Left cardiac atrium (tissue), 4 donors: ENCODE measurements around the gene AARS1. TPM values are rescaled to one million over a fixed set of nuclear protein-coding genes. Genes with fewer than 3 reads are reported as not detected.
A peak's percentile ranks its signal among the peaks of the same experiment; 100 is the strongest.
"Not testable (repeated sequence)": the region's sequence is repeated elsewhere in the genome, so short reads cannot be mapped to it uniquely, and the experiment has no call there.

ENCODE experiments used
- ATAC-seq, 2 donors: fragments of 200-7000 bp; cut with Tn5 transposase; one replicate each; pipeline ENCODE4 v1.9.1; 2020; ENCODE audit warnings: mild to moderate bottlenecking in 2 of 2, moderate library complexity in 2 of 2
- DNase-seq: peaks from one replicate; pipeline ENCODE4 v3.0.0-alpha.2; 2020
- intact Hi-C, 2 donors: fragments of 100-400 bp; cut with DNase I; formaldehyde crosslinking; loops; one replicate each; pipeline versions ENCODE4 v1.14.1 to v1.15.1; 2022 to 2023
- long read RNA-seq: library from polyadenylated mRNA; unstranded; transcript quantifications from one replicate; pipeline ENCODE4 v2.0.0, GENCODE V29; 2021
- total RNA-seq, 2 donors: library from RNA; stranded (reverse); fragmentation: NEBNext Ultra II Directional; extraction: Animal tissue kit (Norgen Biotek cat#: 25700); gene quantifications; one replicate each; pipeline ENCODE4 v1.2.1, GENCODE V29; 2021
- donor health status: DM: no; HTN: yes; CAD: no.
- donor health status: DM: no; HTN: yes; CAD: no; lungs with severe emphysema.
- donor health status: DM: yes; HTN: yes; CAD: no.
- donor health status: Dilated cardiomyopathy.

AARS1 gene
- 10 to 100 TPM; 62.0 to 69.7 TPM for total RNA-seq
- long read RNA-seq, transcript AARS-201 (21 exons, 3,477 nt), result major isoform, 108 of 146 reads
- long read RNA-seq, partial matches to known transcripts, result 20 of 146 reads
- long read RNA-seq, other reads (novel, unspliced or antisense), result 18 of 146 reads

DNA sequence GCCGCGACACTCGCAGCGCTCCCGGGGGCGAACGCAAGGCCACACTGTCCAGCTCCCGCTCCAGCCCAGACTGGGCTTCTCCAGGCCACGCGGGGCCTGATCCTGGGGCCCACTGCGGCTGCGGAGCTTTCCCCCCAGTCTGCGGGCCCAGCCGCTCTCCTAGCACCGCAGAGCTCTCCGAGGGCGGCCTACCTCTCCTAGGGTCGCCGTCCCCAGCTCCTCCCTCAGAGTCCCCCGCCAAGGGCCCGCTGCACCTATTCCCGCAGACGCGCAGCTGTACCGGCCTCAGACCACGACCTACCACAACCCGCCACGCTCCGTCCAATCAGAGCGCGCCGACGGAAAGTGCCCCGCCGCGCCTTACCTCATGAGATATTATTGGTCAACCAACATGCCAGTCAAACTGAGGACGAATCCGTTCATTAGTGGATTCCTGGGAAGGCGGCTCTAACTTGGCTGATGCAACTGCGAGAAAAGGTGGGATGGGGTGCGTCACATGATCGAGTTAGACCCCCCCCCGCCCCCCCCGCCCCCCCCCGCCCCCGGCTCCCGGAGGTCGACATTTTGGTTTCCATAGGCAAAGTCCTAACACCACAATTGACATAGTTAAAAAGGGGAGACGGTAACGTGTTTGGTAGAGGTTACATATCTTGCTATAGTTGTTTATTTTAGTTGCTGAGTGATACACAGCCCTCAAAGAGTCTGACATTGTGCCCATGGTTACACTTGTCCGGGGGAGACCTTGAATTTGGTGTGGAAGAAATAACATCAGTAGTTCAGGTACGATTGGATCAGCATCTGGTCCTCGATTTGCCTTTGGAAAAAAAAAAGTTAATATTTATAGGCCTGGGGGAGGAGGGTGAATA lies at the start of gene AARS1:
Gene AARS1 (minus strand): TSS at position 278 of the 866 bp plus-strand sequence. CDS start 6,743 bp downstream, outside the sequence.
- ATAC-seq (peak; percentile 99), DNase-seq (peak; percentile 97)
- intact Hi-C loops, result no loop called here

DNA sequence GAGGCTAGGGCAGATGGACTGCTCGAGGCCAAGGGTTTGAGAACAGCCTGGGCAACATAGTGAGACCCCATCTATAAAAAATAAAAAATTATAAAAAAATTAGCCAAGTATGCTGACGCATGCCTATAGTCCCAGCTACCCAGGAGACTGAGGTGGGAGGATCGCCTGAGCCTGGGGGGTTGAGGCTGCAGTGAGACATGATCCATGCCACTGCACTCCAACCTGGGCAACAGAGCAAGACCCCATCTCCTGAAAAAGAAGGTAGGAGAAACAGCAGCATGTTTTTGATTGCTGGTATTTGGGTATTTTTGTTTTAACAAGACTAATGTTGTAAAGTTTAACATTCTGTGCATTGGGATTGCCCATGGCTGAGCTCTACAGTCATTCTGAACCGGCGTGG lies 48.5 kb upstream of the AARS1 start:
- no peak for DNase-seq
- intact Hi-C loops, result no loop called here
- ATAC-seq, result no peak

DNA sequence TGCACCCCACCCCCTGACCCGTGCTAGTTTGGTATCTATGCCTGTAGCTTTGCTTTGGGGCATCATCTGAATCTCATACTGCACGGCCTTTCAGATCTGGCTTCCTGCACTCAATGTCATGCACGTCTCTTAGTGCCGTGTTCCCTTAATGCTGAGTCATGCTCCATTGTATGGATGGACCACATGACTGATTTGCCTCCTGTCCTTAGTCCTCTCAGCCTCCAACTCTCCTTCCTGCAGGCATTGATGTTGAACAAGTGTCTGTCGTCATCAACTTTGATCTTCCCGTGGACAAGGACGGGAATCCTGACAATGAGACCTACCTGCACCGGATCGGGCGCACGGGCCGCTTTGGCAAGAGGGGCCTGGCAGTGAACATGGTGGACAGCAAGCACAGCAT lies 43.4 kb upstream of the AARS1 start:
- ATAC-seq, DNase-seq, intact Hi-C loops: not testable (repeated sequence)

- intact Hi-C loops, result no loop called here
- DNase-seq (no peak), ATAC-seq (peak; percentile 57 to 59)
Measured at GRCh38 chr16:70331588-70332358, 42.5 kb upstream of the AARS1 start.

DNA sequence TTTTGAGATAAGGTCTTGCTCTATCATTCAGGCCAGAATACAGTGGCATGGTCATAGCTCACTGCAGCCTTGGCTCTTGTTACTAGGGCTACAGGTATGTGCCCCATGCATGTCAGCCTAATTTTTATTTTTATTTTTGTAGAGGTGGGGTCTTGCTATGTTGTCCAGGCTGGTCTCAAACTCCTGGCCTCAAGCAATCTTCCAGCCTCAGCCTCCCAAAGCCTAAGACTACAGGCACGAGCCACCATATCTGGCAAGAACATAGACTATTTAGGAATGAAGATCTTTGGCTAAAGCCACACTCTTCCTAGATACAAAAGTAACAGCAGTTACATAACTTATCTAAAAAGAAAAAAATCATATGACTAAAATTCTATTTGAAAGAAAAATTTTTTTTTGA lies 41.8 kb upstream of the AARS1 start:
- intact Hi-C loops, result no loop called here
- ATAC-seq (no peak), DNase-seq (no peak)

- ATAC-seq, result no peak
Measured at GRCh38 chr16:70324998-70325747, 35.9 kb upstream of the AARS1 start.

DNA sequence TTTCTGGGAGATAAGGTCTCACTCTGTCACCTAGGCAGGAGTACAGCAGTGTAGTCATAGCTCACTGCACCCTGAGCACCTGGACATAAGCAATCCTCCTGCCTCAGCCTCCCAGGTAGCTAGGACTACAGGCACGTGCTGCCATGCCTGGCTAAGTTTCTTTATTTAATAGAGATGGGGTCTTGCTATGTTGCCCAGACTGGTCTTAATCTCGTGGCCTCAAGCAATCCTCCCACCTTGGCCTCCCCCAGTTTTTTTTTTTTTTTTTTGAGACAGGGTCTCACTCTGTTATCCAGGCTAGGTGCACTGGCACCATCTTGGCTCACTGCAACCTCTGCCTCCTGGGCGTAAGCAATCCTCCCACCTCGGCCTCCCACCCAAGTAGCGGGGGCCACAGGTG lies 30.8 kb upstream of the AARS1 start:
- ATAC-seq (no peak), DNase-seq (no peak)
- intact Hi-C loops, result no loop called here

More at GRCh38 chr16:70324998-70325747, 35.9 kb upstream of the AARS1 start:
- intact Hi-C loops, result no loop called here
- DNase-seq, result no peak

DNA sequence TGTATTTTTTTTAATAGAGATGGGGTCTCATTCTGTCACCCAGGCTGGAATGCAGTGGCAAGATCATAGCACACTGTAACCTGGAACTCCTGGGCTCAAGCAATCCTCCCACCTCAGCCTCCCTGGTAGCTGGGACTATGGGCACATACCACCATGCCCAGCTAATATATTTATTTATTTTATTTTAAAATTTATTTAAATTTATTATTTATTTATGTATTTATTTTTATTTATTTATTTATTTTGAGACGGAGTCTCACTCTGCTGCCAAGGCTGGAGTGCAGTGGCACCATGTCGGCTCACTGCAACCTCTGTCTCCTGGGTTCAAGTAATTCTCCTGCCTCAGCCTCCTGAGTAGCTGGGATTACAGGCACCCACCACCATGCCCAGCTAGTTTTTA lies 18.4 kb upstream of the AARS1 start:
- ATAC-seq, intact Hi-C loops: not testable (repeated sequence)

DNA sequence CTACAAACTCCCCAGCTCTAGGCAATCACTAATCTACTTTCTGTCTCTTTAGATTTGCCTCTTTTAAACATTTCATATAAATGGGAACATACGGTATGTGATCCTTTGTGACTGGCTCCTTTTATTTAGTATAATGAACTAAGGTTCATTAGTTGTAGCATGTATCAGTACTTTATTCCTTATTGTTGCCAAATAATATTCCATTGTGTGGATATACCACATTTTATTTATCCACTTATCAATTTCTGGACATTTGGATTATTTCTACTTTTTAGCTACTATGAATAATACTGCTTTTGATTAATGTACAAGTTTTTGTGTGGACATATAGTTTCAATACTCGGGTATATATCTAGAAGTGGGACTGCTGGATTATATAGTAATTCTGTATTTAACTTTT lies 17.6 kb upstream of the AARS1 start:
- ATAC-seq, result no peak
- DNase-seq, result no peak
- intact Hi-C loops, result no loop called here

More for the DNA sequence above, 18.4 kb upstream of the AARS1 start:
- not testable (repeated sequence) for DNase-seq

DNA sequence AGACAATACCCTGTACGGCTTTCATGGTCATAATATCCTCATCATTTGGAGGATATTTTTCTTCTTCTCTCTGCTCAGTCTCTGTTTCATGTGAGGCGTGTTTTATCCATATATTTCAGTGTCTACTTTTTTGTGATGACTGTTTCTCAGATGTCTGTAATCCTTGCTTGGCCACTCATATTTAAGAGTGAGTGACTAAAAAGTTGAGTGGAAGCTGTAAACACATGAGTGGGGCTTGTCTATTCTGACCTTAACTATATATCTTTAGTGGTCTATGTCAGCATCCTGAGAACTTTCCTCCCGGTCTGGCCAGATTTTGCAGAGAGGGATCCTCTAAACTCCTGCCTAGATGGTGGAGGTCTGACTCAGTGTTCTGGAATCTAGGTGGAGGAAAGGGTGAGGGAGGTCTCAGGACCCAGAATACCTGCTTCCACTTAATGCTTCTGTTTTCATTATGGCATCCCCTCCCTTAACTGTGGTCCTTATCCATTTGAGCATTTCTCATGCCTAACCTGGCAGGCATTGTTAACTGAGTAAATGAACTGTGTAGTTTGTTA lies 15.7 kb upstream of the AARS1 start:
- DNase-seq (no peak), ATAC-seq (no peak)
- intact Hi-C loops, result no loop called here

DNA sequence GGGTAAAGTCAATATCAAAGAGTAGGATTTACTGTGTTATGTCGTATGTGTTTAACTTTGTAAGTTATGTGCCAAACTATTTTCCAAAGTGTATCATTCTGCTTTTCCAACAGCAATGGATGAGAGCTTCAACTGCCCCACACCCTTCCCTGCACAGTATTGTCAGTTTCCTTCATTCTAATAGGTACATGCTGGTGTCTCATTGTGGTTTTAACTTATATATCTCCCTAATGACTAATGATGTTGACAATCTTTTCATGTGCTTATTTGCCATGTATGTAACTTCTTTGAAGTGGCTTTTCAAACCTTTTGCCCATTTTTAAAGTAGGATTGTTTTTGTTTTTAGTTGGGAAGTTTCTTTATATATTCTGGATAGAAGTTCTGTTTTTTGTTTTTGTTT lies 13.4 kb upstream of the AARS1 start:
- DNase-seq (no peak), ATAC-seq (no peak)
- intact Hi-C loops, result no loop called here

GRCh38 chr16:70301121-70301520 lies 11.8 kb upstream of the AARS1 start:
- DNase-seq, result no peak
- intact Hi-C loops, result no loop called here
- ATAC-seq, result no peak

- peak; percentile 97 to 98 for ATAC-seq
- intact Hi-C loops, result loop anchor here in 1 of 2 donors (2.0 kb wide), 1 partner anchor 48 kb away; the partner anchor contains the start of gene DDX19A
Measured at GRCh38 chr16:70298988-70299938, 10.0 kb upstream of the AARS1 start, which contains the start of gene DDX19B. Gene DDX19B (plus strand): TSS chr16:70299186. CDS start chr16:70299298, 112 bp downstream.

DNA sequence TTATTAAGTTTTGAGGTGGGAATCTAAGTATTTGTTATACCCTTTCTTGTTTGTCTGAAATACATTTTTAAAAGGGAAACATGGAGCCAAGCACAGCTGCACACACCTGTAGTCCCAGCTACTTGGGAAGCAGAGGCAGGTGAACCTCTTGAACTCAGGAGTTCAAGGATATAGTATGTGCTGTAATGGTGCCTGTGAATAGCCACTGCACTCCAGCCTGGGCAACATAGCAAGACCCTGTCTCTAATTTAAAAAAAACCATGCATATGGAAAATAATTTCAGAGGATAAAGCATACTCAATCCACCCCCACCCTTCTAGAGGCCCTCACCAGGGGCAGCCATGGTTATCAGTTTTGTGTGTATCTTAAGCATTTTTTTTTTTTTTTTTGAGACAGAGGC lies 6.3 kb upstream of the AARS1 start:
- intact Hi-C loops, result no loop called here
- no peak for ATAC-seq
- no peak for DNase-seq

More at GRCh38 chr16:70298988-70299938, 10.0 kb upstream of the AARS1 start, which contains the start of gene DDX19B:
- peak; percentile 89 for DNase-seq

DNA sequence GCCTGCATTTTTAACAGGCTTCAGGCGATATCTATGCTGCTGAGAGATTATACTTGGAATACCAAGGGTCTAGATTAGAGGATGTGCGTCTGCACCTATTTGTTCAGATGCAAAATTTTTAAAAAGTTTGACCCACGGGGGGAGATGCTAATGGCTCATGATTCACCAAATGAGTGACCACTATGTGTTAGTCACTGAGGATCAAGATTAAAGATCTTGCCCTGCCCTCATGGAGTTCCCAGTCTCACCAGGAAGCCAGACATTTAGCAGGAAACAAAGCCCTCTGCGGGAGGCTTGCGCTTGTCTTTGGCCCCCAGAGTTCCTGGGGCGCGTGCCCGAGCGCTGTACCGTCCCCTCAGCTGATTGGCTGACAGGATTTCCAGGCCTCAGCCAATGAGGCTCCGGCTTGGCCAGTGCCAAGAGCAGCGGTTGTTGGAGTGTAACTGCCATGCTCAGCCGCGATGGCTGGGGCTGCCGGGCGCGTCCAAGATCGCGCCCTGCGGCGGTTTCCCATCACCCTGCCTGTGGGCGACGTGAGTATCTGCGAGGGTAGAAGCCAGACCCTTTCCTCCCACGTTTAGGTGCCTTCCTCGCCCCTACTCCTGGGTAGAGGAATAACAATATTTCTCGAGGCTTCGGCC lies 5.2 kb upstream of the AARS1 start:
- intact Hi-C loops, result no loop called here
- DNase-seq, result no peak
- ATAC-seq, result no peak

DNA sequence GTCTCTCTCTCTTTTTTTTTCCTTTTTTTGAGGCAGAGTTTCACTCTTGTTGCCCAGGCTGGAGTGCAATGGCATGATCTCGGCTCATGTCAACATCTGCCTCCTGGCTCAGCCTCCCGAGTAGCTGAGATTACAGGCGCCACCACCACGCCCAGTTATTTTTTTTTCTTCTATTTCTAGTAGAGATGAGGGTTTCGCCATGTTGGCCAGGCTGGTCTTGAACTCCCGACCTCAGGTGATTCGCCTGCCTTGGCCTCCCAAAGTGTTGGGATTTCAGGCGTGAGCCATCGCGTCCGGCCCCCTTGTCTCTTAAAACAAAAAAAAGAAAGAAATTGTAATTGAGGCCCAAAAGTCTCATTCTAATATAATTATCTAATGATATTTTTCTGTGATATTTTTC lies 2.8 kb upstream of the AARS1 start:
- DNase-seq, ATAC-seq, intact Hi-C loops: not testable (repeated sequence)

DNA sequence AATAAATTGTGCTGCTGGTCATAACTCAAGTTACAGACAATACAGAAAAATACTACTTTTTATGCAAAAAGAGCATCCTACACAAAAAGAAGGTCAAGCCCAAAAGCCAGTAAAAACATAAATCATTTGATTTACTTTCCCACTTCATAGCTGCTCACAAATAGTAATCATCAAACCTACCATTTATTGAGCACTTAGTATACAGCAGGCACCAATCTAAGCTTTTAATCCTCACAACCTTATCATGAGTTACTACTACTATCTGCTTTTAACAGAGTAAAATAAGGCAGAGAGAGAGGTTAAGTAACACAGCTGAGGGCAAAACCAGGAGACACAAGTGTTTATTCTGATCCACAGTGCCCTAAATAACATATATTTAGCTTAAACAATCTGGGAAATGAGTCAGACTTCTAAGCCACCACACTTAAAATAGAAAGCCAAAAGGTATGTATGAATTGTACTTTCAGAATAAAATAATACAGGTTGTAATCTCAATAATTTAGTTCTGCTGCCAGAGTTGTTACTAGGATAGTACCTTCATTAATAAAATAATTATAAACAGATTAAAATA lies 1.7 kb upstream of the AARS1 start:
- ATAC-seq, result no peak
- intact Hi-C loops, result no loop called here
- no peak for DNase-seq
